HG03342 (cell line): ENCODE measurements around the gene MAML2.

Experiments
- ATAC-seq: cut with Tn5 transposase; IDR thresholded peaks from one replicate; pipeline ENCODE4 v1.9.1; 2021; ENCODE audit warnings: mild to moderate bottlenecking, moderate library complexity; ENCODE audit not compliant: unreplicated experiment

Gene MAML2

DNA sequence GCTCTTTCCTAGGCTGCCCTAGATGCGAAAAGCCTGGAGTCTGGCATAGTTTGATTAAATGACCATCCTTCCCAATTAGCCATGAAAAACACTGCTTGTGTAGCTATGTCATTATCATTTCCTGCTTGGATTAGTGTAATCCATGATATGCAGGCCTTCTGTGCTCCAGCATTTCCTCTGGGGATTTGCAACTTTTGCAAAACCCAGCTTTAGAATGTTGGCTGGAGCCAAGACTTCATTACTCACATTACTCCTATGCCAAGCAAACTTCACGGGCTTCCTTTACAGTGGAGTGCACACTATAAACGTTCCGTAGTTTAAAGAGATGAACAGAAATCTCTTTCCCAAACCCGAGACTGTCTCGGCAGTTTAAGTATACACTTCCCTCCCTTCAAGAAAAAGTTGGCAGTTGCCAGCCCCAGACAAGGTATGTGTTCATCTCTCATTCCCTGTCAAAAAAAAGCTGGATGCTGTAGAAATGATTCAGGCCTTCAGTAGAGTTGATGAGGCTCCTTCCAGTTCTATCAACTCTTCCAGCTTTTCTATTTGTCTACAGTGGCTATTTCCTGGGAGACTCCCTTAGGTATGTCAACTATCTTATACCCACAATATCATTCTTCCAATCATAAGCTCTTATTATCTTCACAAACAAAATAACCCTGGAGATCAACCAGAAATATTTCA, 180.0 kb downstream of the MAML2 start:
- no peak for ATAC-seq

DNA sequence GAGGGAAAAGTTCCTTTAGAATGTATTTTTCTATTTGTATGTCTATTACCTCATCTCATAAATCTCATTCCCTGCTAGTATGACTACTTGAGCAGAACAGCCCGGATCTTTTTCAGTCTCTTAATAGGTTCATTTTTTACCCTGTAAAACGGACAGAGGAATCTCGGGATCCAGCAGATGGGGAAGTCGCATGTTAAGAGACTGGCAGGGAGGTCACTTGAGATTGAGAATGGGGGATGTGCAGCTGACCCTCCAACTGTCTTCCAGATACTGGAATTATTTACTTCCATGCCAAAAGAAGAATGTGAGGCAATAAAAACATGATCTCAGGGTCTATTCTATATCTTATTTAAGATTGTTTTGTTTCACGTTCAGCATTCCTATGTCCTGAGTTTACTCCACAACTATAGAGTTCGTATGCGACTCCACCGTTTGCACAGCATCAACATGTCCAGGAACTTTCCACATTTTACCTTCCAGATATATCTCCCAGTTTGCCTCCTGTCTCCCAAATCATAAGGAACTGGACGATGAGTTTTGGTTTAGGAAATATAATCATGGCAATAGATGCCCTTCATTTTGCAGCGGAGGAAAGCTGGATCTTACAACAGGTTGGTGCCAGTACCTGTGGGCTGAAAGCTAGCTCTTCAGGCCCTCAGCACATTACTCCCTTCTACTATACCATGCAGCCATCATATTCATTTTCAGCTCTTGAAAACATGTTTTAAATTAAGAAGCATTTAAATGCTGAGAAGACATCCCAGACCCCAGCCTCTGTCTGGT, 181.5 kb downstream of the MAML2 start:
- ATAC-seq, result no peak

DNA sequence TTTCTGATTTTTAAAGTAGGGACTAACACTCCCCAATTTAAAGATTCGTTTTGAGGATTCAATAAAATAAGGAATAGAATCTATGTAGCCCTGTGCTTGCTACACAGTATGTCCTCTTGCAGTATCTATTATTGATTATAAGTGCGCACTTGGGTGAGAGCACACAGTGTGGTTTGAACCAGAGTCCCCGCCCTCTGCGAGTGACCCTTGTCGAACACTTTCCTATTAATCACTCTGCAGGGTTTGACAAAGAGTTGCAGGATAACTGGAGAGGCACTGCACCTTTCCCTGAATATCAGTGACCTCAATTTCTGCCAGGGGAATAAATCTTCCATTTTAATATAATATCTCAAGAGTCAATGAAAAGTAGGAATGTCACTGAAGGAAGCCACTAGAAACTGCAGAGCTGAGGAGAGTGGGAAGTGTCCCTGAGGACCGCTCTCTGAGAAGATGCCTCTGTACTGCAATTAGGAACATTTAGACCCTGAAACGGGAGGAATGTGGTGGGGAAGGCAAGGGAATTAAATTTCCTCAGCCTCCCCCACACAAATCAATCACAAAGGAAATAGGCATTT, 182.2 kb downstream of the MAML2 start:
- ATAC-seq, result no peak

DNA sequence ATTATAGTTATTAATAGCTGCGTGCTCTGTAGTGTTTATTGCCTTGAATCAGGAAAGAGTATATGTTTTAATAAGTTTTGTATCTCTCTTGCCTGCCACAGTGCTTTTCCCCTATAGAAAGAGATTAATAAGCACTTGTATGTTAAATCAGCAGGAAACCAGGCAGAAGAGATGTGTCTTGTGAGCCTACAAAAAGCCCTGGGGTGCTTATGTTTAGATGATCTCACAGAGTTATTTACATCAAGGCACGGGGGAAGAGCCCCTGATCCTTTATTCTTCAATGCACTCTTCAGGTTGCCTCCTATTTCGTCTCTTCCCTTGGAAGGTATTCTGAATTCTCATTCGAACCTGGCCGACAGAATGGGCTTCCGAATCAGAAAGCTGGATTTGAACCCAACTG, 183.0 kb downstream of the MAML2 start:
- no peak for ATAC-seq

DNA sequence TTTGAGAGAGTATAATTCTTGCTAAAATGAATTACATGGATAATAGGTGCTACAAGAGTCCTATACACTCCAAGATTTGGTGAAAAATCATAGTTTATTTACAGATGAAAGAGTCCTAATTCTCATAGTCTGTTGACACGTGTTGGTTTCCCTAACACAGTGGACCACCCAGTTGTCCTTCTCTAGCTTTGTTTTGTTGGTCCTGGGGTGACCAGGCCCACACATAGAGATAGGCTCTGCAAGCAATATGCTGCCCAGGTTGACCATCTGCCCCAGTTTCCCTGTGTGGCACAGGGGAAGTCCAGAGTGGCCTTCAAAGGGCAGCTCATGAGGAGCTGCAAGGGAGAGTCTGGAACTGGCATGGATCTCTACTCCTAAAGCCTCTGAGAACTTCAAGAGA, 184.9 kb downstream of the MAML2 start:
- ATAC-seq, result no peak

DNA sequence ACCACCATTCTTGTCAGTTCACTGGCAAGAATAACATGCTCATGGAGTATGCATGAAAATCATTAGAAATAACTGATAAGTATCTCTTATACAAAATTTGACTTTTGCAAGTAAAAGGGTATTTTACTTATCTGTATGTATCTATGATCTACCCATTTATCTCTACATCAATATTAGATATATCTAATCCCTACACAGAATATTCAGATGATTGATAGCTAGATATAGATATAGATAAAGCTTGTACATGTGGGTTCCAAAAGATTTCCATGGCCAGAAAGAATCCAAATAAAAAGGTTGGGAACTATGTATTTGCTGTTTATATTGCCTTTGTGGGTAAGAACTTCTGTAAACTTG, 185.5 kb downstream of the MAML2 start:
- no peak for ATAC-seq

DNA sequence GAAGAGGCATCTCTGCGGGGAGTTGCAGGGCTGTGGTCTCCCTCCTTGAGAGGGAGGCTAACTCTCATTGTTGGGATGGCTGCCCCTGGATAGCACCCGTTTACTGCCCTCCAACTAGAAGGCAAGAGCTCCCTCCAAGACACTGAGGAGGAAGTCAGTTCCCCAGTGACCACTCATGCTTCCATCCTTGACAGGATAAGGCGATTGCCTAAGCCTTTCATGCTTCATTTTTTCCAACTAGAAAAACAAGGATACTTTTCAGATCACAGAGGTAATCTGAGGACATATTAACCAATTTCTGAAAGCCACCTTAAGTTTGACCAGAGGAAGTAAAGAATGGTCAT, 186.6 kb downstream of the MAML2 start:
- ATAC-seq, result no peak

DNA sequence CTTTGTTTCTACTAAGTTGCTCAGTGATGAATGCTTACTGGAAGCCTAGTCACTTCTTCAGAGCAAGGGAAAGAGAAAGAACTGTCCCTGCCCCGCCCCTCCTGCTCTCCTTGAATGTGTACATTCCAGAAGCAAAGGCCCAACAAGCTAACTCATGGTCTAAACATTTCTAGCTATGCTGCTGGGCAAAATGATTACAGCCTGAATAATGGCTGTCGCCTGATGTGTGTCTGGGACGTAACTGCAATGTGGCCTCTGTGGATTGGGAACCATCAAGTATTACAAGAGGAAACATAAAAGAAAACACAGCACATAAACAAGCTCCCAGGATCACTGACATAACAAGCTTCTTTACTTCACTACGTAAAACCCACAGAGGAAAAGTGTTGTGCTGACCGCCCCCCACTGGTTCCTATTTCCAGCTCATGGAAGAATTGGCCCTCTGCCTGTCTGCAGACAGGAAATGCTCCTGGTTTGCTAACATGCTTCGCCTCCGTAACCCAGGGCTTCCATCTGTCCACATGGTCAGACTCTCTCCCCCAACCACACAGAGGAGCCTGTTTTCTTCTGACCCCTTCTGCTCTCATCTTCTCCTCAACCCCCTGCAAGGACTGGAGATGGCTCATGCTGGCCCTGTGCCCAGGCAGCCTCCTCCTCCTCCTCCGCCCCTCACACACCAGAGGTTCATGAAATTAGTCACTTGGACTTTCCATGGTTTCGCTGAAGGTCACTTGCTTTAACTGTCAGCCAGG, 187.2 kb downstream of the MAML2 start:
- peak; percentile 58 for ATAC-seq

DNA sequence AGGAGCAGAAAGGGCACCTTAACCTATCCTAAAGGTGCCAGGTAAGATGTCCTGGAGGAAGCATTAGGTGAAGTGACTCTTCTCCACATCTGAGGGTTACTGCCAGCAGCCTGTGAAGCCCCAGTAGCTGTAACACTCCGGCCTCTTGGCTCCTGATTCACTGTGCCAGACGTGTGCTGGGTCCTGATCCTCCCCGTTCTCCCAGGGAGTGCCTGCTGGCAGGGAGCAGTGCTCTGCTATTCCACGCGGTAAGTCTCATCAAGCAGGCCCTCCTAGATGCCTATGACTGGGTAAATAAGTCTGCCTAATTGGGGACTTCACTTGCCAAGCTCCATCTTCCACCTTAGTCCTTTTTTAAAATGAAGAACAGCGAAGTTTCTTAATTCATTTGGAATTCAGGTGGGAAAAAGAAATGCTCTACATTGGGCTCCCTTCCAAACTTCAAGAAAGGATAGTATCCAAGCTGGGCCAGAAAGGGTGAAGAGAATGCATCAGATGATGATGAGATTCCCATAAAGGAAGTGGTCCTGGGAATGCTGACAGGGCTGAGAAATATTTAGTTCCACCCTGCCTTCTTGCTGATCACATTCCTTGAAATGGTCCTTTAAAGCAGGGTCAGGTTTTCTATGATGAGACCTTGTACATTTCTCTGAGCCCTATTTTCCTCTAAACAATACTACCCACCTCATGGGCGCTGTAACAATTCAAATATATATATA, 188.0 kb downstream of the MAML2 start:
- ATAC-seq, result no peak

DNA sequence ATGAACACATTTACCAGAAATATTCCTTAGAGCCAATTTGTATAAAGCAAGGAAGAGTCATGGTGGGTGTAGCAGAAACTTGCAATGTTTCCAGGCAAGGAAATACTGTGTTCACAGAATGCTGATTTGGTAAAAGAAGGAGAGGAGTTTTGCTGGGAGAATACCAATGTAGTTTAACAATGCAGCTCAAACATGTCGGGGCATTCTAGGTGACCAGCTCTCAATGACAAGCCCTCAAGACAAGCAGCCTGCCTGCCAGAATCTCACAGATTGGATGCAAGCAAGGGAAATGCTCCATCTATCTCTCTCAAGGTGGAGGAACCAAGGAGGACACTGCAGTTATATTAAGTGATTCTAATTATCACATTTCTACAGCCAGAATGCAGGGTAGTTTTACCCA, 190.4 kb downstream of the MAML2 start:
- no peak for ATAC-seq

DNA sequence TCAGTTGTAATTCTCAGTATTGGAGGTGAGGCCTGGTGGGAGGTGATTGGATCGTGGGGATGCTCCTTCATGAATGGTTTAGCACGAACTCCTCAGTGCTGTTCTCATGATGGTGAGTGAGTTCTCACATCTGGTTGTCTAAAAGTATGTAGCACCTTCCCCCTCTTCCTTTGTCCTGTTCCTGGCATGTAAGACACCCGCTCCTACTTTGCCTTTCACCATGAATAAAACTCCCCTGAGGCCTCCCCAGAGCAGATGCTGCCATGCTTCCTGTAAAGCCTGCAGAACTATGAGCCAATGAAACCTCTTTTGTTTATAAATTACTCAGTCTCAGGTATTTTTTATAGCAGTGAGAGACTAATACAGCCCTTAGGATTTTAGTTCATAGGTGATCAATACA, 191.5 kb downstream of the MAML2 start:
- no peak for ATAC-seq

DNA sequence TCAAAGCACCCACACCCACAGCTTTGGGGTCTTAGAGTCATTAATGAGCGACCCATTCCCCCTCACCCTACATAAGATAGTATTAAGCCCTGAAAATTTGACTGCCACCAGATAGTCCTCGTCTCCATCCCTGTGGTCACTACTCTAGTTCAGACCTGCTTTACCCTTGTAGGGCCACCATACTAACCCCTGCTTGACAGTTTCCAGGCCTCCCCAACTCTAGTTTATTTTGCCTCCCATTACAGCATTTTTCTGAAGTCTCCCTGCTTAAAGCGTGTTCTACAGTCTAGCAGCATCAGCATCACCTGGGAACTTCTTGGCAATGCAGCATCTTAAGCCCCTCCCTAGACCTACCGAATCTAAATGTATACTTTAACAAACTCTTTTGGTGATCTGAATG, 192.4 kb downstream of the MAML2 start:
- ATAC-seq, result no peak

DNA sequence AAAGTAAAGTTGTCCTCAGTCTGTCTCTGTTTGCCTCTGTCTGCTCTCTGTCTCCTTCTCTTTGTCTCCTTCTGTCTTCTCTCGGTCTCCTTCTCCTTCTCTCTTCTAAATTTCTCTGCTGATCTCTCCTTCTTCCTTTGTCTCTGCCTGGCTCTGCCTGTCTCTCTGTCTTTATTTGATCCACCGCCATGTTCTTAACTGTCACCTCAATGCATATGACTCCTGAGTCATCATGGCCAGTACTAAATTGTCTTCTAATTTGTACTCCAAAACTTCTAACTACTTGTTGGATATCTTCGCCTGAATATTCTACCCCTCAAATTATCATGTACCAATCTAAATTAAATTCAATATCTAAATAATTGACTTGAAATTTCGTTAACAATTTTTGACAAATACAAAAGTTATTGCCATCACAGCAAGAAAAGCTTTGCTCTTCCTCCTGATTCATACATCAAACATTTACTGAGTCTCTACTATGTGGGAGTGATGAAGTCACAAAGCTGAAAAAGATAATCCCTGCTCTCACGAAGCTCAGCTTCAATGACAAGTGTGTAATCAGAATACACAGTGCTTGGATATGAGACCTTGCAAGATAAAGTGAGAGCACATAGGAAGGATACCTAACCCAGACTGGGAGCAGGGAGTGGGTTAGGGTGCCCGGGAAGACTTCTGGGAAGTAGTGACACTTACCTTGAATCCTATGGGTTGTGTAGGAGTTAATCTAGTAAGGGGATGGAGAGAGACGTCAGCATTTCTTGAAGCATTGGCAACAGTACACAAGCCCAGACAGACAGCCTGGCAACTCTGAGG, 193.0 kb downstream of the MAML2 start:
- no peak for ATAC-seq

DNA sequence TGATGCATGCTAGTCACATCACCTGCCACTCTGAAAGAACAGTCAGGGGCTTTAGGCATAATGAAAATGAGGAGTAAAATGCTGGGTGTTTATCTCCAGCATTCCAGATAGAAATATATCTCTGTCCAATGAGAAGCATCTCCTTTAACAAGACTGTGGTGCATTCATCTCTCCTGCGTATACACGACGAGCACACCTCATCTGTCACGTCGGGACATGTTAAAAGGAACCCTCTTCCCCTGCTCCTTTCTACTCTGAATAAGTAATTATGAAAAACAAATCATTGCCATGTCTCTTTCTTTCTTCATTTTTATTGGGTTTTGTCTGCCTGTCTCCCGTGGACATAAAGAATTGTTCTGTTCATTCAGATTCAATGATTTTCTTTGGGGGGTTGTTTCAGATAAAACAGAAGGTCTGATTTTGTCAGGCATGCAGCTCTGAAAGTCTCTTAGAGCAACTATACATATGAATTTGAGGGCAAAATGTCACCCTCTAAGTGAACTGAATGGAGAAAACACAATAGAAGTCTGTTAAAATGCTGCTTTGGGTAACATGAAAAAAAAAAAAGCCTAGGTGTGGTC, 195.0 kb downstream of the MAML2 start:
- no peak for ATAC-seq

DNA sequence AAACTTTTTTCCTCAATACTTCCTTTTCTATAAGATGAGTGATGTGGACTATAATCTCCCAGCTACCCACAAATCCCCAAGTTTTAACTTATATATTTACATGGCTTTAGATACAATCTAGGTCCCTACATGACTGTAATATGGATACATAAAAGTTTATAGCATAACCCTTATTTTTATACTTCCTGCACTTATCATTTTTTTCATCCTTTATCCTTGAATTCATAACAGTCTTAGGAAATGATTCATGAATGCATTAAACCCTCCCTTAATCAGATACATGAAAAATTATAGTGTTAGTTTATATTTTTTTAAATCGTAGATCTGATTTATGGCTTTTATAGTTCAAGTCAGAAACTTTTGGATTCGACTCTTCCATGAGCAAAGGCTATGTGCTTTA, 195.8 kb downstream of the MAML2 start:
- ATAC-seq, result no peak

DNA sequence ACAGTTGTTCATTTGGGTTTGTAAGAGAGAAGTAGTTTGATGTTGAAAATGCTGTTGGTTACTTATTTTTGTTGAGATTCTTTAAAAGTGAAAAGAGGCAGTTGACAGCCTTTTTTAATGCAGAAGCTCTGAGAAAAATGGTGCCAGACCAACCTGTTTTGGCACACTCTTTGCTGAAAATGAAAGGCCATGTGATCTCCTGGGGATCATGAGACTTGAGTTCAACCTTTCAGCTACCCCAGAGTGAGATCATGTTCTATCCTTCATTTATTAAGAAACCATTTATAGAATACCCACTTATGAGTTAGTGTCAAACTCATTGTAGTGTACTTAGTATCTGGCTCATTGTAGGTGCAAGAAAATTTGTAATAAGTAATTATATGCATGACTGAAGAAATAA, 196.2 kb downstream of the MAML2 start:
- ATAC-seq, result no peak

DNA sequence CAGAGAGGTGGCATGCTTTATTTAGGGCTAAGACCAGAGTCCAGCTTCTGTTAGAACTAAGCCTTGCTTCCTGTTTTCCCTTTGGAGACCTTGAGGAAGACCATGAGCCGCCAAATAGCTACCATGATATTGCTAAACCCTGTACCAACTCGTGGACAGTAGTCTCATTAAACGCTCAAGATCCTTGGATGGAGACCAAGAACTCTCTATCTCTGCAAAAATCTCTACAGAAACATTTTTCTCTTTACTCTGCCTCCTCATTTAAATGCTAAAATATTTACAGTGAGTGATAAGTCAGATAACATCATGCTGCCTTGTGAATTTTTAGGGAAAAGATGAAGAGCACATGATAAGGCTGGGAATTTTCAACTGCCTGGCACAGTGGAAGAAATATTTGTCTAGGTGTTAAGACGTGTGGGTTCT, 197.8 kb downstream of the MAML2 start:
- ATAC-seq, result no peak

DNA sequence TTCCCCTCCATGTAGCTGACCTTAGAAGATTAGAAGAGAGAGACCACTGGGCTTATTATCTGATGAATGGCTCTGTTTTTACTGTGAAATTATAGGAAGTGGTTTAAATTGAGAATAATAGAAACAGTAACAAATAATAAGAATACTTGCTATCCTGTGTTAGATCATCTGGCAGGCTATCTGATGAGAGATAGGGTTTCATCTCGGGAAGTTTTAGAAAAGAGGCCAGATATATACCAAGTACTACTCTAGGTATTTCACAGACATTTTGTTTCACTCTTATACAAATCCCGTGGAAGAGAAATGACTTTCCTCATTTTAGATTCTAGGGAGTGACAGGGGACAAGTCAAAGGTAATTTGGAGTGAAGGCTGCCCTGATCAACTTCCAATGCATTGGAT, 198.4 kb downstream of the MAML2 start:
- ATAC-seq, result no peak

DNA sequence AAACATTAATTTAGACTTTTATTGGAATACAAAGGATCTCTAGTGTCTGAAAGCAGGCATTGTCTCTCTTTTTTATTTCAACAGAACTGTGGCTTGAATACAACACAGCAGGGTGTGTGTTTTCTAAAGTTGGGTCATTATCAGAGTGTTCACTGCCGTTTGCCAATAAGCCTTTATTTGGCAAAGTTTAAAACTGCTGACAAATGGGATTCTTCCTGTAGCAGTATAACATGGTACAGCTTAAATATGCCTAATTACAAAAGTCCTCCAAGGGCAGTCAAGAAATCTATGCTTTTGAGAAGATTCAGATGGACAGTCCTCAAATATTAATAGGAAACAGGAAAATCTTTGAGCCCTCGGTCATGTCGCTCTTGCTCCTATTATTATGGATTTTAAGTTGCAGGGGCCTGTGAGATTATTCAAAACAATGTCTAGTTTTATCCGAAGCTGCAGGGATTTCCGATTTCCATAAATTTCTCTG, 199.9 kb downstream of the MAML2 start:
- ATAC-seq, result no peak

DNA sequence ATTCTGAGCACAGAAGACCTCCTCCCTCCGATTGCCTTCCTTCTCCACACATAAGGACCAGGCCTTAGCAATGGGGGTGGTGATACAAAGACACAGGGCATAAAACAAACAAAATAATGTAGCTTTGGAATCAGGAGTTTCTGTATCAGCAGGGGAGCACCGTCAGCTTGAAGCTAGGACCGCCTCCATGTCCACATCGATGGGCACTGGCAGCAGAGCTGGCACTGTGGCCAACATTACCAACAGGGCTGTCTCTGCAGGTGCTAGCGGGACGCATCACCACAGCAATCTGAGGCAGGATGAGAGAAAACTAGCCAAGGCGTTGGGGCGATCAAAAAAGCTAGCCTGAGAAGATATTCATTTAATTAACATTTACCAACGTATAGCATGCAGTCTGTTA, 201.4 kb downstream of the MAML2 start:
- ATAC-seq, result no peak
